Measurements from ENCODE around the gene C12orf60. TPM values are rescaled to one million over a fixed set of nuclear protein-coding genes. Genes with fewer than 3 reads are reported as not detected.

The C12orf60 gene
- total and polyA plus RNA-seq, 2 experiments from 2014 or later = 1.0 to 1.7 TPM

- DNase-seq (ENCODE audit: low read depth in 1 of 2, low spot score in 1 of 2) = no peak
- no peak for TF ChIP-seq CTCF (IDR thresholded peaks at IDR 0.05; ENCODE audit: low read depth, low read length)
- Histone ChIP-seq H3K27me3 (peaks cover 11% of the 10 kb centered on the region), H3K36me3 (no peaks in the 10 kb centered on the region), H3K9me3 (ENCODE audit: low read depth) (no peaks in the 10 kb centered on the region), H3K27ac (peak overlapping the region; percentile 94), H3K4me1 (ENCODE audit: low read depth) (peaks cover 5% of the 10 kb centered on the region), H3K4me3 (peak overlapping the region; percentile 73)
Observed at GRCh38 chr12:14771651-14772137, 31.8 kb upstream of the C12orf60 start.

GRCh38 chr12:14772946-14773345 is 30.5 kb upstream of the C12orf60 start:
- peaks cover 5% of the 10 kb centered on the region for H3K4me1 ChIP-seq (ENCODE audit: low read depth)
- H3K36me3 ChIP-seq = no peaks in the 10 kb centered on the region
- TF ChIP-seq CTCF (IDR thresholded peaks at IDR 0.05; ENCODE audit: low read depth, low read length) = no peak
- no peak overlapping the region for H3K27ac ChIP-seq
- no peak for DNase-seq (ENCODE audit: low read depth in 1 of 2, low spot score in 1 of 2)
- H3K27me3 ChIP-seq = peaks cover 11% of the 10 kb centered on the region
- no peak overlapping the region for H3K4me3 ChIP-seq
- H3K9me3 ChIP-seq (ENCODE audit: low read depth) = no peaks in the 10 kb centered on the region

GRCh38 chr12:14773685-14774073 is 29.8 kb upstream of the C12orf60 start:
- Histone ChIP-seq H3K27ac (no peak overlapping the region), H3K4me1 (ENCODE audit: low read depth) (peaks cover 3% of the 10 kb centered on the region), H3K27me3 (peaks cover 11% of the 10 kb centered on the region), H3K4me3 (peak overlapping the region; percentile 70), H3K9me3 (ENCODE audit: low read depth) (no peaks in the 10 kb centered on the region), H3K36me3 (no peaks in the 10 kb centered on the region)
- no peak for DNase-seq (ENCODE audit: low read depth in 1 of 2, low spot score in 1 of 2)
- TF ChIP-seq CTCF (IDR thresholded peaks at IDR 0.05; ENCODE audit: low read depth, low read length) = no peak

- Histone ChIP-seq H3K4me3 (peak overlapping the region; percentile 70), H3K4me1 (ENCODE audit: low read depth) (no peaks in the 10 kb centered on the region), H3K27ac (peak overlapping the region; percentile 55), H3K36me3 (no peaks in the 10 kb centered on the region), H3K27me3 (peaks cover 11% of the 10 kb centered on the region), H3K9me3 (ENCODE audit: low read depth) (no peaks in the 10 kb centered on the region)
- no peak for TF ChIP-seq CTCF (IDR thresholded peaks at IDR 0.05; ENCODE audit: low read depth, low read length)
- peak; percentile 86 to 98 for DNase-seq (ENCODE audit: low read depth in 1 of 2, low spot score in 1 of 2)
Observed at GRCh38 chr12:14774074-14774905, 29.2 kb upstream of the C12orf60 start.

- H3K9me3 ChIP-seq (ENCODE audit: low read depth) = no peaks in the 10 kb centered on the region
- no peaks in the 10 kb centered on the region for H3K4me1 ChIP-seq (ENCODE audit: low read depth)
- peaks cover 11% of the 10 kb centered on the region for H3K27me3 ChIP-seq
- H3K4me3 ChIP-seq = peak overlapping the region; percentile 70
- H3K27ac ChIP-seq = peak overlapping the region; percentile 55
- peak; percentile 10 to 70 for DNase-seq (ENCODE audit: low read depth in 1 of 2, low spot score in 1 of 2)
- no peaks in the 10 kb centered on the region for H3K36me3 ChIP-seq
- no peak for TF ChIP-seq CTCF (IDR thresholded peaks at IDR 0.05; ENCODE audit: low read depth, low read length)
Observed at GRCh38 chr12:14774906-14775635, 28.4 kb upstream of the C12orf60 start.
